Vagina (tissue), 2 donors: Measurements from ENCODE around the gene RYK.

ENCODE experiments used
- POLR2A ChIP-seq, 2 donors: fragments of 450-650 bp; IDR thresholded peaks; one replicate each; pipeline ENCODE4 v1.6.1; 2017; ENCODE audit warnings: antibody characterized with exemption in 2 of 2, mild to moderate bottlenecking in 2 of 2, moderate library complexity in 2 of 2
- POLR2AphosphoS5 ChIP-seq, 2 donors: sonication (generic); formaldehyde crosslinking; IDR thresholded peaks; one replicate each; pipeline ENCODE4 v1.9.0; 2017; ENCODE audit warnings: antibody characterized with exemption in 2 of 2, mild to moderate bottlenecking in 2 of 2, low read depth in 1 of 2; ENCODE audit not compliant: insufficient read depth in 1 of 2
- TF ChIP-seq, protein P1 (sequence below), 3 experiments: fragments of 450-650 bp in 2 of 3; fragments of 200-600 bp in 1 of 3; sonication (generic) in 1 of 3; IDR thresholded peaks; one replicate each; pipeline ENCODE4 v1.5.1; 2017 to 2019; ENCODE audit warnings: antibody characterized with exemption in 3 of 3, mild to moderate bottlenecking in 2 of 3, moderate library complexity in 2 of 3

DNA sequence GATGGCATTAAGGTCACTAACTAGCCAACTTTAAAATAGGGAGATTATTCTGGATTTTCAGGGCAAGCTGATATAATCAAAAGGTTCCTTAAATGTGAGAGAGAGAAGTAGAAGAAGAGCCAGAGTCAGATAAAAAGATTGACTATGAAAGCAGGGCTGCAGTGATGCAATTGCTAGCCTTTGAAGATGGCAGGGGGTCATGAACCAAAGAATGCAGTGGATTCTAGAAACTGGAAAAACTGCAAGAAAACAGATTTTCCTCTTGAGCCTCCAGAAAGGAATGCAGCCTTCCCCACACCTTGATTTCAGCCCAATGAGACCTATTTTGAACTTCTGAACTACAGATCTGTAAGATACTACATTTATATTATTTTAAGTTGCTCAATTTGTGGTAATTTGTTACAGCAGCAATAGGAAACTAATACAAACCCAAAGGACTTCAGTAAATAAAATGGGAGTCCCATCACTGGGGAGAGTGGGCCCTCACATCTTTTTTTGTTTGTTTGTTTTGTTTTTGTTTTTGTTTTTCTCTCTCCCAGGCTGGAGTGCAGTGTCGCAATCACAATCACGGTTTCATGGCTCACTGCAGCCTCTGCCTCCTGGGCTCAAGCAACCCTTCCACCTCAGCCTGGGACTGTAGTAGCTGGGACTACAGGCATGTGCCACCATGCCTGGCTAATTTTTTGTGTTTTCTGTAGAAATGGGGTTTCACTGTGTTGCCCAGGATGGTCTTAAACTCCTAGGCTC lies 31.4 kb upstream of the RYK start:
- TF ChIP-seq, protein P1, sequence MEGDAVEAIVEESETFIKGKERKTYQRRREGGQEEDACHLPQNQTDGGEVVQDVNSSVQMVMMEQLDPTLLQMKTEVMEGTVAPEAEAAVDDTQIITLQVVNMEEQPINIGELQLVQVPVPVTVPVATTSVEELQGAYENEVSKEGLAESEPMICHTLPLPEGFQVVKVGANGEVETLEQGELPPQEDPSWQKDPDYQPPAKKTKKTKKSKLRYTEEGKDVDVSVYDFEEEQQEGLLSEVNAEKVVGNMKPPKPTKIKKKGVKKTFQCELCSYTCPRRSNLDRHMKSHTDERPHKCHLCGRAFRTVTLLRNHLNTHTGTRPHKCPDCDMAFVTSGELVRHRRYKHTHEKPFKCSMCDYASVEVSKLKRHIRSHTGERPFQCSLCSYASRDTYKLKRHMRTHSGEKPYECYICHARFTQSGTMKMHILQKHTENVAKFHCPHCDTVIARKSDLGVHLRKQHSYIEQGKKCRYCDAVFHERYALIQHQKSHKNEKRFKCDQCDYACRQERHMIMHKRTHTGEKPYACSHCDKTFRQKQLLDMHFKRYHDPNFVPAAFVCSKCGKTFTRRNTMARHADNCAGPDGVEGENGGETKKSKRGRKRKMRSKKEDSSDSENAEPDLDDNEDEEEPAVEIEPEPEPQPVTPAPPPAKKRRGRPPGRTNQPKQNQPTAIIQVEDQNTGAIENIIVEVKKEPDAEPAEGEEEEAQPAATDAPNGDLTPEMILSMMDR (IDR thresholded peaks at IDR 0.05), result no peak
- TF ChIP-seq POLR2A (IDR thresholded peaks at IDR 0.05) (no peak), POLR2AphosphoS5 (IDR thresholded peaks at IDR 0.05; ENCODE audit: insufficient read depth in 1 of 2, low read depth in 1 of 2) (no peak)
